GM18508 (cell line): ENCODE results near the gene TRIP6.
A peak's percentile ranks its signal among the peaks of the same experiment; 100 is the strongest.

Source experiments
- ATAC-seq: cut with Tn5 transposase; IDR thresholded peaks from one replicate; pipeline ENCODE4 v1.9.1; 2021; ENCODE audit warnings: moderate number of reproducible peaks; ENCODE audit not compliant: insufficient read depth, unreplicated experiment

TRIP6 gene

GRCh38 chr7:100867776-100868485 is 744 bp downstream of the TRIP6 start:
- ATAC-seq = no peak

- no peak for ATAC-seq
Observed at GRCh38 chr7:100873599-100874299, 6.6 kb downstream of the TRIP6 start.

GRCh38 chr7:100874300-100874576 is 7.1 kb downstream of the TRIP6 start:
- no peak for ATAC-seq

- ATAC-seq = peak; percentile 54
Observed at GRCh38 chr7:100874577-100875355, 7.6 kb downstream of the TRIP6 start, which contains the start of gene SRRT. Gene SRRT, plus strand, starts transcription at chr7:100875103. Its CDS starts 488 bp downstream, at chr7:100875591.

DNA sequence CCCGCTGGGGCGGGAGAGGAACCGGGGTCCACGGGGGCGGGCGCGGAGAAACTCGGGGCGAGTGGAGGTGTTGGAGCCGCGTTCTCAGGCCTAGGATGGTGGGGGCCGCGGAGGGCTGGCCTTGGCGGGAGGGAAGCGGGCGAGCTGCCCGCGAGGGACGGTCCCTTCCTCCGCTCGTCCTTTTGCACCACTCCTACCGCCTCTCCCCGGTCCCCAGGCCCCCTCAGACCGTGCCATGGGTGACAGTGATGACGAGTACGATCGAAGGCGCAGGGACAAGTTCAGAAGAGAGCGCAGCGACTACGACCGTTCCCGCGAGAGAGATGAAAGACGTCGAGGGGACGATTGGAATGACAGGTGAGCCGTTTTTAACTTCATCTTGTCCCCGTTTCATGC is 8.2 kb downstream of the TRIP6 start:
- no peak for ATAC-seq

- ATAC-seq = no peak
Observed at GRCh38 chr7:100878013-100878412, 10.8 kb downstream of the TRIP6 start.

DNA sequence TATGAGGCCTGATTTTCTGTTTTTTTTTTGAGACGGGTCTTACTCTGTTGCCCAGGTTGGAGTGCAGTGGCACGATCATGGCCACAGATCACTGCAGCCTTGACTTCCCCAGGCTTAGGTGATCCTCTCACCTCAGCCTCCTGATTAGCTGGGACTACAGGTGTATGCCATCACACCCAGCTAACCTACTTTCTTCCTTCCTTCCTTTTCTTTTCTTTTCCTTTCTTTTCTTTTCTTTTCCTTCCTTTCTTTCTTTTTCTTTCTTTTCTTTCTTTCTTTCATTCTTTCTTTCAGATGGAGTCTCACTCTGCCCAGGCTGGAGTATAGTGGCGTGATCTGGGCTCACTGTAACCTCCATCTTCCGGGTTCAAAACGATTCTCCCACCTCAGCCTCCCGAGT is 11.5 kb downstream of the TRIP6 start:
- ATAC-seq = no peak

DNA sequence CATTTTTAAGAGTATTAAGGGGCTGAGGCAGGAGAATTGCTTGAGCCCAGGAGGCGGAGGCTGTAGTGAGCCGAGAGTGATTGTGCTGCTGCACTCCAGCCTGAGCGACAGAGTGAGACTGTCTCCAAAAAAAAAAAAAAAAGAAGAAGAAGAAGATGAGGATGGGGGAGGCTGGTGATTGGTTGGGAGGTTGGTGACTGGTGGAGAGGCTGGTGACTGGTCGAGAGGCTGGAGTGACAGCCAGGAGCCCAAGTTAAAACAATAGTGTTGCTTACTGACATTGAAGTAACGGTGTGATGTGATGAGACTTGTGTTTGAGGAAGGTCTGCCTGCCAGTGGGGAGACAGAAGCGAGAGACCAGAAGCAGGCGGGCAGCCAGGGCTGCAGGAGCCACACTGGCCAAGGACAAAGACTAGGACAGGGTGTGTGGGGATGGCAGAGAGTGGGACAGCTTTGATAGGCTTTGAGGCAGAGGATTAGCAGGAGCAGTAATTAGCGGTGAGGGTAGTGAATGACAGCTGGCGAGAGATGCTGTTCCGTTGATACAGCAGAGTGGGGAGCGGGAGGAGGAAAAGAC is 12.6 kb downstream of the TRIP6 start:
- ATAC-seq = no peak

- ATAC-seq = no peak
Observed at GRCh38 chr7:100880645-100881044, 13.5 kb downstream of the TRIP6 start.

DNA sequence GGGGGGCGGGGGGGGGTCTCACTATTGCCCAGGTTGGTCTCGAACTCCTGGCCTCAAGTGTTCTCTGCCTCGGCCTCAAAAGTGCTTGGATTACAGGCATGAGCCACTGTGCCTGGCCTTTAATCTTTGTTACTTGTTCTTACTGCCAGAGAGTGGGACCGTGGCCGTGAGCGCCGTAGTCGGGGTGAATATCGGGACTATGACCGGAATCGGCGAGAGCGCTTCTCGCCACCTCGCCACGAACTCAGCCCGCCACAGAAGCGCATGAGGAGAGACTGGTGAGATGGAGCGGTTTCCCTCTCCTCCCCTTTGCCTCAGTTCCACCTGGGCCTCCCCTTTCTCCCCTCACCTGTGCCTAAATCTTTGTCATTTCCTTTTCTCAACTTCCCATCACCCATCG is 13.9 kb downstream of the TRIP6 start:
- no peak for ATAC-seq

DNA sequence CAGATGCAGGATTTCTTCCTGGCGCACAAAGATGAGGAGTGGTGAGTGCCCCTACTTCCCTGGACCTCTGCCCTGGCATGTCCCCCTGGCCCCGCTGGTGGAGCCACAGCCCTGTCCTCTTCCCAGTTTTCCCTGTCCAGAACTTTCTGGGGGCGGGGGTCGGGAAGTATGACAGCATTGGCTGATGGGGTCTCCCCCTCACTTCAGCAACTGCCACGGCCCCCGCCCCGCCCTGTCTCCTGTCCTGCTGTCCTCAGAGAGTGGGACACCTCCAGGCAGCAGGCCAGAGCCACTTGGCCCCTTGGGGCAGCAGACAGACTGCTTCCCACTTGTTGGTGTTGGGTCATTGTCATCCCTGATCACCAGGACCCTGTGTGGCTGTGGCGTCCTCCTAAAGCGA is 15.0 kb downstream of the TRIP6 start:
- no peak for ATAC-seq

GRCh38 chr7:100882785-100883526 is 15.8 kb downstream of the TRIP6 start:
- ATAC-seq = no peak

- ATAC-seq = no peak
Observed at GRCh38 chr7:100884736-100885439, 17.7 kb downstream of the TRIP6 start.

DNA sequence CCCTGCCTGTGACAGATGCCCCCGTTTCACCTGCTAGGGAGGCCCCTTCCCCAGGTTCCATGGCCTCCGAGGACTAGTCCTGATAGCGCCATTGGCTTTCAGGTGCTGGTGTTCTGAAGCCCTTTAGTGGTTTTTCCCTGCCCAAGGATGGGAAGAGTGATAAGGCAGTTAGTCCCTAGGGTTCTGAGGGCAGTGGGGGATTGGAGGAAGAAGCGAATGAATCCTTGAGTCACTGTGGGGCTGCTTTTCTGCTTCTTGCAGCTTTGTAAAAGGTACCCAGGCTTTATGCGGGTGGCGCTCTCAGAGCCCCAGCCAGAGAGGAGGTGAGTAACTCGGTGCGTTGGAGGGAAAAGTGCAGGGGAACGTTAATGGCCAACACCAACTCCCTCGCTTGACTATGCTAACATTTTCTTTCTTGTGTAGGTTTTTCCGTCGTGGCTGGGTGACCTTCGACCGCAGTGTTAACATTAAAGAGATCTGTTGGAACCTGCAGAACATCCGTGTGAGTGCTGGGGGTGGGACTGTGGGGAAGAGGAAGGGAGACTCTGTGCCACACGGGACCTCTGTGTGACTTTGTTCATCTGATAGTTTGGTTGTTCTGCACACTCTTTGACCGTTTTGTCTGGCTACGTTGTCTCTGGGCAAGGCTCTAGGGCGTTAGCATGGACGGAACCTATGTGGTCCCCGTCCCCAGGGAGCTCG is 18.4 kb downstream of the TRIP6 start:
- ATAC-seq = no peak

DNA sequence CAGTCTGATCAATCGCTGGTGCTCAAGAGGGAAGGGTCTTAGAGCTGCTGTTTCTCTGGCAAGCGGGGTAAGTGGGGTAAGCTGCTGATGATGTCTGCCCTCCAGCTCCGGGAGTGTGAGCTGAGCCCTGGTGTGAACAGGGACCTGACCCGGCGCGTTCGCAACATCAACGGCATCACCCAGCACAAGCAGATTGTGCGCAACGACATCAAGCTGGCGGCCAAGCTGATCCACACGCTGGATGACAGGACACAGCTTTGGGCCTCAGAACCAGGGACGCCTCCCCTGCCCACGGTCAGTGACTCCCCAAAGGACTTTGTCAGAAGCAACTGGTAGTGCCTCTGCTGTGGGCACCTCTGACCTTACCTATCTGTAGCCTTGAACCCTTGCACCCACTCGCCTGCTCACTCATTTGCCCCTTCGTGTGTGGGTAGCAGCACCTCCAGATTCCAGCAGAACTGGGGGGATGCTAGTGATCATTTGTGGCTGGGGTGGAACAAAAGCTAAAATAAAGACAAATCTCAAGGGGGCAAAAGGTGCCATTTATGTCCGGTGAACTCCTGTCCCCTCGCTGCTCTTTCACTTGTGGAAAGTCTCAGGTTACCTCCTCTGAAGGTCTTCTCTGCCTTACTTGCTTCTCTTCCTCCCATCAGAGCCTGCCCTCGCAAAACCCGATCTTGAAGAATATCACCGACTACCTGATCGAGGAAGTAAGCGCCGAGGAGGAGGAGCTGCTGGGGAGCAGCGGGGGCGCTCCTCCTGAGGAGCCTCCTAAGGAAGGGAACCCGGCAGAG is 19.2 kb downstream of the TRIP6 start:
- no peak for ATAC-seq

DNA sequence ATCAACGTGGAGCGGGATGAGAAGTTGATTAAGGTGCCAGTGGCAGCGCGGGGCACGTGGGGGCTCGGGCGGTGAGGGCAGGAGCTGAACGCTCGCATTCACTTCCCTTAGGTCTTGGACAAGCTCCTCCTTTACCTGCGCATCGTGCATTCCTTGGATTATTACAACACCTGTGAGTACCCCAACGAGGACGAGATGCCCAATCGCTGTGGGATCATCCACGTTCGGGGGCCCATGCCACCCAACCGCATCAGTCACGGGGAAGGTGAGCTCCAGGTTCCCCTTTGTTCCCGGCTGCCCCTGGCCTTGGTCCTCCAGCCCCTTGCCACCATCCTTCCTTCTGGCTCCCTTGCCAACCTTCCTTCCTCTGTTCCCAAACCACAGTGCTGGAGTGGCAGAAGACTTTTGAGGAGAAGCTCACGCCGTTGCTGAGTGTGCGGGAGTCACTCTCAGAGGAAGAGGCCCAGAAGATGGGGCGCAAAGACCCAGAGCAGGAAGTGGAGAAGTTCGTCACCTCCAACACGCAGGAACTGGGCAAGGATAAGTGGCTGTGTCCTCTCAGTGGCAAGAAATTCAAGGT is 19.8 kb downstream of the TRIP6 start:
- no peak for ATAC-seq

DNA sequence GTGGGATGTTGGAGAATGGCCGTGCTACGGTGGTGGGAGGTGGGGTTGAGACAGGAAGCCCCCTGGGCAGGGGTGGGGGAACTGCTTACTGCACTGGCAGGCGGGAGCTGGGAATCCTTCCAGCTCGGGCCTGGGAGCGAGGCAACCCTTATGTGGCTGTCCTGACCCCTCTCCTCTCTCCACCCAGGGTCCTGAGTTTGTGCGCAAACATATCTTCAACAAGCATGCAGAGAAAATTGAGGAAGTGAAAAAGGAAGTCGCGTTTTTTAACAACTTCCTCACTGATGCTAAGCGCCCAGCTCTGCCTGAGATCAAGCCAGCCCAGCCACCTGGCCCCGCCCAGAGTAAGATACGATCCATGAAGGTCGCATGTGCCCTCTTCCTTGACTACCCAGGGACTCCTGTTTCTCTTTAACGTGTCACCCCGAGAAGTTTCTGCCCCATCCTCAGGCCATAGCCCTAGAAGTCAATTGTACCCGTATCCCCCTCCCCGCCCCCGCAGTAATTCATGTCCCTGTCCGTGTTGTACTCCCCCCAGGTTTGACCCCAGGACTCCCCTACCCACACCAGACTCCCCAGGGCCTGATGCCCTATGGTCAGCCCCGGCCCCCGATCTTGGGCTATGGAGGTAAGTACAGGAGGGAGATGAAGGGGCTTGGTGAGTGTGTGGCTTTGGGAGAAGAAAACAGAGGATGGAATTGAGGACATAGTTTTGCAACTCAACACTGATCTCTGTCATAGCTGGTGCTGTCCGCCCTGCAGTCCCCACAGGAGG is 20.5 kb downstream of the TRIP6 start:
- peak; percentile 34 for ATAC-seq
